BLaER1 (cell line): Measurements from ENCODE around the gene DPYSL3.
A peak's percentile ranks its signal among the peaks of the same experiment; 100 is the strongest.
"Not testable (repeated sequence)": the region's sequence is repeated elsewhere in the genome, so short reads cannot be mapped to it uniquely, and the experiment has no call there.

ENCODE experiments used
- H3K27ac ChIP-seq: shearing (Covaris generic); formaldehyde crosslinking; 2 replicates; pipeline ENCODE4 v1.8.1; 2022
- H3K27me3 ChIP-seq: shearing (Covaris generic); formaldehyde crosslinking; 2 replicates; pipeline ENCODE4 v1.8.1; 2022
- H3K36me3 ChIP-seq: shearing (Covaris generic); formaldehyde crosslinking; 2 replicates; pipeline ENCODE4 v1.8.1; 2022
- H3K4me1 ChIP-seq: shearing (Covaris generic); formaldehyde crosslinking; 2 replicates; pipeline ENCODE4 v1.8.1; 2022
- H3K4me2 ChIP-seq: shearing (Covaris generic); formaldehyde crosslinking; 2 replicates; pipeline ENCODE4 v1.8.1; 2022
- H3K4me3 ChIP-seq: shearing (Covaris generic); formaldehyde crosslinking; 2 replicates; pipeline ENCODE4 v1.8.1; 2022
- H3K9ac ChIP-seq: shearing (Covaris generic); formaldehyde crosslinking; 2 replicates; pipeline ENCODE4 v1.8.1; 2022
- H3K9me3 ChIP-seq: shearing (Covaris generic); formaldehyde crosslinking; 2 replicates; pipeline ENCODE4 v1.8.1; 2022
- H4K20me1 ChIP-seq: shearing (Covaris generic); formaldehyde crosslinking; 2 replicates; pipeline ENCODE4 v1.8.1; 2022
- Cebpa-rat ChIP-seq: shearing (Covaris generic); IDR thresholded peaks from 2 replicates; pipeline ENCODE4 v1.8.1; 2022

DPYSL3 gene

GRCh38 chr5:147382776-147383175 lies 127.1 kb downstream of the DPYSL3 start:
- Histone ChIP-seq H3K36me3 (no peaks in the 10 kb centered on the region), H3K4me1 (no peaks in the 10 kb centered on the region), H3K4me3 (no peak overlapping the region), H3K4me2 (no peak overlapping the region), H3K9me3 (no peaks in the 10 kb centered on the region; the same call in 1 of the 2 replicates), H3K9ac (no peak overlapping the region), H3K27me3 (no peaks in the 10 kb centered on the region), H3K27ac (no peak overlapping the region), H4K20me1 (no peaks in the 10 kb centered on the region)
- no peak for TF ChIP-seq Cebpa-rat

GRCh38 chr5:147381555-147381954 lies 128.3 kb downstream of the DPYSL3 start:
- H3K27ac ChIP-seq: no peak overlapping the region
- H3K4me1 ChIP-seq: no peaks in the 10 kb centered on the region
- no peaks in the 10 kb centered on the region for H4K20me1 ChIP-seq
- H3K36me3 ChIP-seq: no peaks in the 10 kb centered on the region
- no peaks in the 10 kb centered on the region for H3K27me3 ChIP-seq
- H3K9me3 ChIP-seq: no peaks in the 10 kb centered on the region; the same call in 1 of the 2 replicates
- H3K9ac ChIP-seq: no peak overlapping the region
- no peak overlapping the region for H3K4me3 ChIP-seq
- no peak for TF ChIP-seq Cebpa-rat
- H3K4me2 ChIP-seq: no peak overlapping the region

GRCh38 chr5:147377682-147378081 lies 132.2 kb downstream of the DPYSL3 start:
- Histone ChIP-seq H3K4me3 (no peak overlapping the region), H4K20me1 (no peaks in the 10 kb centered on the region), H3K4me1 (peaks cover 11% of the 10 kb centered on the region), H3K36me3 (no peaks in the 10 kb centered on the region), H3K27ac (no peak overlapping the region), H3K27me3 (no peaks in the 10 kb centered on the region), H3K4me2 (no peak overlapping the region), H3K9me3 (no peaks in the 10 kb centered on the region; the same call in 1 of the 2 replicates), H3K9ac (no peak overlapping the region)
- TF ChIP-seq Cebpa-rat: no peak

GRCh38 chr5:147375151-147375550 lies 134.7 kb downstream of the DPYSL3 start:
- H3K36me3 ChIP-seq: no peaks in the 10 kb centered on the region
- H3K4me2 ChIP-seq: no peak overlapping the region
- H3K4me3 ChIP-seq: no peak overlapping the region
- no peaks in the 10 kb centered on the region; the same call in 1 of the 2 replicates for H3K9me3 ChIP-seq
- no peak overlapping the region for H3K27ac ChIP-seq
- H3K9ac ChIP-seq: no peak overlapping the region
- H4K20me1 ChIP-seq: no peaks in the 10 kb centered on the region
- peaks cover 11% of the 10 kb centered on the region for H3K4me1 ChIP-seq
- H3K27me3 ChIP-seq: no peaks in the 10 kb centered on the region
- no peak for TF ChIP-seq Cebpa-rat

- no peaks in the 10 kb centered on the region for H4K20me1 ChIP-seq
- H3K4me3 ChIP-seq: no peak overlapping the region
- no peak overlapping the region for H3K27ac ChIP-seq
- no peaks in the 10 kb centered on the region for H3K36me3 ChIP-seq
- TF ChIP-seq Cebpa-rat: no peak
- H3K4me1 ChIP-seq: peaks cover 11% of the 10 kb centered on the region
- no peaks in the 10 kb centered on the region; the same call in 1 of the 2 replicates for H3K9me3 ChIP-seq
- H3K27me3 ChIP-seq: no peaks in the 10 kb centered on the region
- peak overlapping the region; percentile 28 for H3K4me2 ChIP-seq
- no peak overlapping the region for H3K9ac ChIP-seq
Observed at GRCh38 chr5:147373328-147373727, 136.5 kb downstream of the DPYSL3 start.

GRCh38 chr5:147372191-147372590 lies 137.7 kb downstream of the DPYSL3 start:
- Histone ChIP-seq H3K4me1 (peaks cover 11% of the 10 kb centered on the region), H3K27ac (no peak overlapping the region), H3K27me3 (no peaks in the 10 kb centered on the region), H3K4me2 (no peak overlapping the region), H3K9me3 (no peaks in the 10 kb centered on the region), H3K4me3 (no peak overlapping the region), H3K9ac (no peak overlapping the region), H4K20me1 (no peaks in the 10 kb centered on the region), H3K36me3 (no peaks in the 10 kb centered on the region)
- no peak for TF ChIP-seq Cebpa-rat

- TF ChIP-seq Cebpa-rat: no peak
- Histone ChIP-seq H3K9me3 (no peaks in the 10 kb centered on the region), H3K27me3 (no peaks in the 10 kb centered on the region), H3K36me3 (no peaks in the 10 kb centered on the region), H3K4me3 (no peak overlapping the region), H3K9ac (no peak overlapping the region), H3K27ac (no peak overlapping the region), H4K20me1 (no peaks in the 10 kb centered on the region), H3K4me2 (no peak overlapping the region), H3K4me1 (peaks cover 11% of the 10 kb centered on the region)
Observed at GRCh38 chr5:147371290-147371689, 138.6 kb downstream of the DPYSL3 start.

- no peaks in the 10 kb centered on the region for H4K20me1 ChIP-seq
Observed at GRCh38 chr5:147369742-147370374, 140.0 kb downstream of the DPYSL3 start.

GRCh38 chr5:147367381-147367780 lies 142.5 kb downstream of the DPYSL3 start:
- not testable (repeated sequence) for H3K4me3 ChIP-seq

More at GRCh38 chr5:147369742-147370374, 140.0 kb downstream of the DPYSL3 start:
- TF ChIP-seq Cebpa-rat: no peak
- Histone ChIP-seq H3K4me1 (peaks cover 11% of the 10 kb centered on the region), H3K27ac (no peak overlapping the region), H3K4me3 (no peak overlapping the region), H3K27me3 (no peaks in the 10 kb centered on the region), H3K9me3 (no peaks in the 10 kb centered on the region), H3K36me3 (no peaks in the 10 kb centered on the region), H3K9ac (no peak overlapping the region), H3K4me2 (no peak overlapping the region)

GRCh38 chr5:147361441-147362175 lies 148.3 kb downstream of the DPYSL3 start:
- H3K27me3 ChIP-seq: no peaks in the 10 kb centered on the region
- H3K4me1 ChIP-seq: no peaks in the 10 kb centered on the region
- no peak overlapping the region for H3K27ac ChIP-seq
- H3K9ac ChIP-seq: no peak overlapping the region
- H3K9me3 ChIP-seq: no peaks in the 10 kb centered on the region
- no peak for TF ChIP-seq Cebpa-rat
- H3K36me3 ChIP-seq: no peaks in the 10 kb centered on the region
- H4K20me1 ChIP-seq: no peaks in the 10 kb centered on the region
- no peak overlapping the region for H3K4me2 ChIP-seq
- no peak overlapping the region for H3K4me3 ChIP-seq

More at GRCh38 chr5:147367381-147367780, 142.5 kb downstream of the DPYSL3 start:
- H3K36me3 ChIP-seq, H3K9me3 ChIP-seq, H3K27ac ChIP-seq, H4K20me1 ChIP-seq, H3K27me3 ChIP-seq, H3K9ac ChIP-seq, H3K4me1 ChIP-seq, H3K4me2 ChIP-seq: not testable (repeated sequence)
